GM18873 (cell line): ENCODE results near the gene DIS3.
A peak's percentile ranks its signal among the peaks of the same experiment; 100 is the strongest.
"Not testable (repeated sequence)": the region's sequence is repeated elsewhere in the genome, so short reads cannot be mapped to it uniquely, and the experiment has no call there.

Experiments used
- ATAC-seq: cut with Tn5 transposase; IDR thresholded peaks from one replicate; pipeline ENCODE4 v1.9.1; 2021; ENCODE audit warnings: mild to moderate bottlenecking, moderate library complexity, moderate number of reproducible peaks; ENCODE audit not compliant: unreplicated experiment, low FRiP score

Gene DIS3

DNA sequence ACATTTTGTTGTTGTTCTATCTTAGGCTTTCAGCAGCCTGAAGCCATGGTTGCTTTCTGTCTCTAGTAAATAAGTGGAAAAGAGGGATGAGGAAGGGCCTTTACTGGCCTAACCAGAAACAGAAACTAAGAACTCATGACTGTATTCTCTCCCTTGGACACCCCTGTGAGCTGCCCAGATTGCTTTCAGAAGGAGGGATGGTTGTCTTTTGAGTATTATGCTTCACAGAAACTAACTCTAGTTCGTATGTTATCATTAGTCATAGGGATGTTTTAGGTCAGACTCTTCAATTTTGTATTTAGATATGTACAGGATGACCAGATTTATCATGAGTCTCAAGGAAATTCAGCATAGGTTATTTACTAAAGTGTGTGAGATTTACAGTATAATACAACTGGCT lies 36.4 kb downstream of the DIS3 start:
- ATAC-seq = no peak

GRCh38 chr13:72740015-72740414 lies 41.7 kb downstream of the DIS3 start:
- no peak for ATAC-seq

- ATAC-seq = no peak
These were observed 44.7 kb downstream of the DIS3 start for GRCh38 chr13:72737033-72737432.

GRCh38 chr13:72728290-72728605 lies 53.5 kb downstream of the DIS3 start:
- no peak for ATAC-seq

DNA sequence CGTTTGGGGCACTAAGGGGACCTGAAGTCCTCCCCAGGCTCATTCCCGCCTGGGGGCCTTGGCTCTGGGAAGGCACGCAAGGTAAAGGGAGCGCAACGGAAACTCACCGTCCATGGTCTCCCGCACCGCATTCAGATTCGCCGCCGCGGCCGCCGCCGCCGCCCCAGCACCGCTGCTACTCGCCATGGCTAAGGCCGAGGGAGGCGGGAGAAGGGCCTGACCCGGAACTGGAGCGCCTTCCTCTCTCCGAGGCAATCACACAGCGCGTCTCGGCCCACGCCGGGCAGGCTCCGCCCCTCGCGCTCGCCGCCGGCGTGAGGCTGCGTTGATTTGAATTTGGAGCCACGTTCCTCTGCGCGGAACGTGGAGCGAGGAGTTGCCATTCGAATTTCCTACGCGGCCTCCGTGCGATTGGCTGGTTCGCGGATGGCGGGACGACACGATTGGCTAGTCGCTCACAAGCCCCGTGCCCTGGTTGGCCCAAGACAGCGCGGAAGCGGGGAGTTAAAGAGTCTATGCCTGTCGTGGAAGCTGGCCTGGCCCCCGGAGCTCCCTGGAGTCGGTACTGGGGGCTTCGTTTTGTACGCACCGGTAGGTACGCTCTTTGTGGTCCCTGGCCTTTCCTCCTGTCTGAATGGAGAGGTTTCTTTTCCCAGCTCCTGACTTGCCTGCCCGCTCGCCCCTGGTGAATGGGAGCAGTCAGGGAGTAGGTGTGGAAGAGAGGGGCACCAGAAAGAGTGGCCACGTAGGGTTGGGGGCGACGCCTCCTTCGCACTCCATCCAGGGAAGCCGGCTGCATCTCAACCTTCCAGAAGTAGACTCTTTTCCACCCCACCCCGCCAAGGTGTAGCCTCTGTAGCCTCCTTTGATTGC lies 54.0 kb downstream of the DIS3 start, which contains the start of the genes BORA and MZT1:
TSS of gene BORA (plus strand) at position 507 of the 873 bp plus-strand sequence. CDS start 1,018 bp downstream, outside the sequence.
TSS of gene MZT1 (minus strand) at position 213 of the 873 bp plus-strand sequence. CDS start at position 186, 27 bp downstream.
- ATAC-seq = peak; percentile 97

- ATAC-seq = peak; percentile 16
These were observed 54.8 kb downstream of the DIS3 start for GRCh38 chr13:72726726-72727416.

- ATAC-seq = not testable (repeated sequence)
These were observed 55.5 kb downstream of the DIS3 start for GRCh38 chr13:72726185-72726584.

DNA sequence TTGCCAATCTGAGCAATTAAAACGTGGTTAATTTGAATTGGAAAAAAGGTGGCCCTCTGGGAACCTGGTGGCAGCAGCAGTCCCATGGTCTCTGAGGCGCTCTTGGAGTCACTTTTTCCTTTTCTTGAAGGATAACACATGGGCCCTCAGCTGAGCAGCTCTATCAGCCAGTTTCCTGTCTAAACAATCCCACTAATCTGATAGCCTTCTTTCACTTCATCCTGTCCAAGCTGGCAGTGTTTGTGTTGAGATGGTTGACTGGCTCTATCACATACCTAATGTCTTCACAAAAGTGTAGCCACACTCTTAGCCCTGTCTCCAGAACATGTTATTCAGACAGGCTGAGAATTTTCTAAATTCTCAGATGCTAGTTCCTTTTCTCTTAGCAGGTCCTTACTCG lies 64.9 kb downstream of the DIS3 start:
- no peak for ATAC-seq
